ENCODE data around the gene PHC2.

DNA sequence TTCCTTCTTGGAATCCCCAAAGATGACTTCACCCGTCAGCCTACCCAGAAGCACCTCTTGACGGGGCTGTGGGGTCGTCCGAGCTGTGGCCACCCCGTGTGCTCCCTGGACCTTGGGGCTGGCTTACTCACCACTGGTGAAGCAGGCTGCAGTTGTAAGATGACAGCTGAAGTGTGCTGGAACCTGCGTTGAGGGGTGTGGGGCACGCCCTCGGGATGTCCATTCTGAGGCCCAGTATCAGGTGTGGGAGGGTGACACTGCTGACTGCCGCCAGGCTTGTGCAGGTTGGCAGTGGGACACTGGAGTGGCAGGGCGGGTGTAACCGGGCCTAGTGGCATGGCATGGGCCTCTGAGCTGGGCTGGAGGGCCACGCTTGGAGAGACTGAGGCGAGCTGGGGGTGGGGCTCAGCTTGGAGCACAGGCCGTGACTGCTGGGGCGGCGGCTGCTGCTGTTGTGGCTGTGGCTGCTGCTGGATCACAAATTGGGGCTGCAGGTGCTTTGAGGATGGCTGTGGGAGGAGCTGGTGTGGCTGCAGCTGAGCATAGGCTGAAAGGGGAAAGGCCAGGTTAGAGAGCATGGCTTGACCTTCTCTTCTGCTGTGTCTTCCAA, 76.1 kb downstream of the PHC2 start:
- TF ChIP-seq ZNF8 (CRISPR knock-in tag; IDR thresholded peaks at IDR 0.05) (no peak), TCF4 (CRISPR knock-in tag; IDR thresholded peaks at IDR 0.05; ENCODE audit: borderline replicate concordance) (no peak), ZC3H10 (CRISPR knock-in tag; IDR thresholded peaks at IDR 0.05) (no peak)
